K562 (cell line): Measurements from ENCODE around the gene ARHGAP8. TPM values are rescaled to one million over a fixed set of nuclear protein-coding genes. Genes with fewer than 3 reads are reported as not detected.

Experiments
- ATAC-seq: fragments of 200-7000 bp; cut with Tn5 transposase; 3 replicates; pipeline ENCODE4 v1.9.1; 2020; ENCODE audit warnings: moderate library complexity
- BruUV-seq: library from RNA; stranded (reverse); fragments of 400-500 nt; replicated peaks from 2 replicates; lab custom pipeline; 2021; lab: Mats Ljungman, UMichigan
- CTCF ChIA-PET: fragments of 300-600 bp; formaldehyde crosslinking; extraction: SDS; loops from one replicate; lab custom pipeline; 2021; ENCODE audit warnings: low intra/inter-chr PET ratio; lab: Yijun Ruan, JAX
- POLR2A ChIA-PET: fragments of 300-600, 350-650 bp; sonication (Branson Sonifier 250); formaldehyde crosslinking; extraction: SDS; loops from one replicate; lab custom pipeline; 2021; ENCODE audit warnings: antibody characterized with exemption, inconsistent platforms; lab: Yijun Ruan, JAX
- DNase-seq, 4 experiments: peaks; one replicate each; pipeline versions ENCODE4 v3.0.0 to v3.0.0-alpha.2; 2011 to 2018; ENCODE audit warnings: low spot score in 3 of 4, mixed read lengths in 3 of 4; ENCODE audit errors: extremely low read depth in 1 of 4
- FAIRE-seq: peaks from 2 replicates; lab custom pipeline; 2011; peaks lifted over from hg19 to GRCh38; lab: Jason Lieb, UNC
- H2AFZ ChIP-seq: 2 replicates; pipeline ENCODE4 v1.6.0; 2011; ENCODE audit warnings: low read depth, low read length, control low read depth, inconsistent platforms
- H3K27ac ChIP-seq: fragments of 200-600 bp; 3 replicates; pipeline ENCODE4 v1.8.0; 2011; ENCODE audit warnings: low read depth, mild to moderate bottlenecking, control low read depth, inconsistent platforms, low read length, moderate library complexity, mixed read lengths; ENCODE audit errors: extremely low read depth
- H3K27me3 ChIP-seq, 2 experiments: fragments of 300-600 bp in 1 of 2; 2 replicates in 1 of 2; 3 replicates in 1 of 2; pipeline versions ENCODE4 v1.6.0 to v1.8.0; 2011; ENCODE audit warnings: inconsistent platforms in 2 of 2, low read length in 2 of 2, mild to moderate bottlenecking in 1 of 2, mixed read lengths in 1 of 2, moderate library complexity in 1 of 2; ENCODE audit not compliant: control insufficient read depth in 2 of 2, insufficient read depth in 2 of 2
- H3K36me3 ChIP-seq: fragments of 300-600 bp; 3 replicates; pipeline ENCODE4 v1.8.0; 2011; ENCODE audit warnings: mild to moderate bottlenecking, low read length, inconsistent platforms; ENCODE audit not compliant: control insufficient read depth, insufficient read depth
- H3K4me1 ChIP-seq, 2 experiments: fragments of 200-600 bp in 1 of 2; replicated peaks in 1 of 2; 2 replicates in 1 of 2; 3 replicates in 1 of 2; pipeline versions ENCODE4 v1.5.1 to v1.8.0; 2011; ENCODE audit warnings: inconsistent platforms in 2 of 2, low read length in 2 of 2, mild to moderate bottlenecking in 1 of 2, mixed read lengths in 1 of 2, moderate library complexity in 1 of 2; ENCODE audit not compliant: control insufficient read depth in 2 of 2, insufficient read depth in 2 of 2
- H3K4me2 ChIP-seq: 2 replicates; pipeline ENCODE4 v1.6.1; 2011; ENCODE audit warnings: low read length, control low read depth, inconsistent platforms, mixed read lengths; ENCODE audit not compliant: insufficient read depth
- H3K4me3 ChIP-seq: fragments of 200-600 bp; sonication (generic), shearing (Covaris generic); 2 replicates; pipeline ENCODE4 v1.5.1; 2016; ENCODE audit warnings: control low read depth, inconsistent platforms
- H3K79me2 ChIP-seq: fragments of 200-600 bp; 3 replicates; pipeline ENCODE4 v1.8.0; 2011; ENCODE audit warnings: low read length, inconsistent platforms; ENCODE audit not compliant: control insufficient read depth, insufficient read depth
- H3K9ac ChIP-seq, 2 experiments: 2 replicates each; pipeline versions ENCODE4 v1.6.0 to v1.6.1; 2011; ENCODE audit warnings: low read depth in 2 of 2, low read length in 2 of 2, control low read depth in 1 of 2, inconsistent platforms in 1 of 2, mild to moderate bottlenecking in 1 of 2, mixed read lengths in 1 of 2; ENCODE audit not compliant: insufficient read depth in 1 of 2
- H3K9me1 ChIP-seq: one replicate; pipeline ENCODE4 v1.6.0; 2011; ENCODE audit warnings: inconsistent platforms, mild to moderate bottlenecking, low read length, moderate library complexity; ENCODE audit not compliant: control insufficient read depth, insufficient read depth
- H3K9me3 ChIP-seq: replicated peaks from 2 replicates; pipeline ENCODE4 v1.5.1; 2011; ENCODE audit warnings: low read depth, low read length, inconsistent platforms; ENCODE audit not compliant: control insufficient read depth, insufficient read depth
- H4K20me1 ChIP-seq: replicated peaks from 2 replicates; pipeline ENCODE4 v1.6.1; 2011; ENCODE audit warnings: low read length, inconsistent platforms, mixed read lengths; ENCODE audit not compliant: control insufficient read depth, insufficient read depth
- BRD9 ChIP-seq: fragments of 450-650 bp; IDR thresholded peaks from 2 replicates; pipeline ENCODE4 v1.6.1; 2018; ENCODE audit warnings: low read depth; ENCODE audit not compliant: partially characterized antibody
- CAMTA2 ChIP-seq: fragments of 250-450 bp; sonication (Bioruptor Pico); conservative IDR thresholded peaks from 2 replicates; pipeline ENCODE4 v1.5.1; 2022
- CEBPB ChIP-seq: fragments of 450-650 bp; IDR thresholded peaks from 2 replicates; pipeline ENCODE4 v1.6.1; 2016; ENCODE audit warnings: missing genetic modification characterization, missing compliant biosample characterization
- EP300 ChIP-seq: IDR thresholded peaks from 2 replicates; pipeline ENCODE4 v1.6.1; 2012; ENCODE audit warnings: low read length, improper control_type of control experiment
- HDGF ChIP-seq: fragments of 450-650 bp; IDR thresholded peaks from 2 replicates; pipeline ENCODE4 v1.6.1; 2016
- KAT7 ChIP-seq: sonication (generic); formaldehyde crosslinking; IDR thresholded peaks from 2 replicates; pipeline ENCODE4 v1.8.0; 2022; ENCODE audit warnings: missing genetic modification reagents, mild to moderate bottlenecking, borderline replicate concordance
- KLF6 ChIP-seq: fragments of 250-450 bp; sonication (Bioruptor Pico); IDR thresholded peaks from 2 replicates; pipeline ENCODE4 v1.4.0; 2020; ENCODE audit warnings: mild to moderate bottlenecking, moderate library complexity, borderline replicate concordance
- MCM7 ChIP-seq, 2 experiments: fragments of 450-650 bp; IDR thresholded peaks; 2 replicates each; pipeline ENCODE4 v1.6.1; 2016 to 2018
- MLLT1 ChIP-seq, 2 experiments: fragments of 450-650 bp; IDR thresholded peaks; 2 replicates each; pipeline ENCODE4 v1.6.1; 2016
- MXI1 ChIP-seq: IDR thresholded peaks from 2 replicates; pipeline ENCODE4 v1.6.1; 2011; ENCODE audit warnings: low read depth, mild to moderate bottlenecking, improper control_type of control experiment, low read length
- MYNN ChIP-seq, 2 experiments: sonication (generic); formaldehyde crosslinking in 1 of 2; IDR thresholded peaks; 2 replicates each; pipeline versions ENCODE4 v1.5.0 to v1.6.1; 2016 to 2020; ENCODE audit warnings: antibody characterized with exemption in 1 of 2, missing genetic modification reagents in 1 of 2
- NCOA2 ChIP-seq, 2 experiments: fragments of 450-650 bp; IDR thresholded peaks; 2 replicates each; pipeline ENCODE4 v1.6.1; 2018; ENCODE audit warnings: mild to moderate bottlenecking in 2 of 2, moderate library complexity in 1 of 2; ENCODE audit not compliant: partially characterized antibody in 2 of 2
- NFXL1 ChIP-seq: fragments of 450-650 bp; formaldehyde crosslinking; IDR thresholded peaks from 2 replicates; pipeline ENCODE4 v1.4.0; 2021; ENCODE audit warnings: mild to moderate bottlenecking
- NR3C1 ChIP-seq: sonication (generic); formaldehyde crosslinking; IDR thresholded peaks from 2 replicates; pipeline ENCODE4 v1.8.1; 2022; ENCODE audit warnings: missing genetic modification reagents
- PHB ChIP-seq: fragments of 250-450 bp; sonication (Bioruptor Pico); IDR thresholded peaks from 2 replicates; pipeline ENCODE4 v1.5.0; 2021
- PML ChIP-seq: IDR thresholded peaks from 2 replicates; pipeline ENCODE4 v1.6.1; 2012; ENCODE audit warnings: low read length, inconsistent platforms
- POU5F1 ChIP-seq: fragments of 150-350 bp; IDR thresholded peaks from 2 replicates; pipeline ENCODE4 v1.6.1; 2014; ENCODE audit warnings: borderline replicate concordance, low read length, low read depth, mild to moderate bottlenecking; ENCODE audit not compliant: partially characterized antibody
- SP1 ChIP-seq: sonication (generic); formaldehyde crosslinking; IDR thresholded peaks from 2 replicates; pipeline ENCODE4 v1.8.1; 2022; ENCODE audit warnings: mild to moderate bottlenecking, missing genetic modification reagents
- WGBS: fragments of 100-300 bp; shearing (Covaris generic); methylation state at CpG from one replicate; pipeline ENCODE4 v1.1.6; 2016; ENCODE audit warnings: low coverage, mixed read lengths; ENCODE audit not compliant: insufficient coverage; ENCODE audit errors: missing lambda C conversion rate; 5-methylcytosine and 5-hydroxymethylcytosine counted together
- in situ Hi-C: fragments of 300-500 bp; cut with MboI; formaldehyde crosslinking; loops from 4 replicates; pipeline ENCODE4 v1.15.0; 2018; ENCODE audit warnings: inconsistent platforms, mixed read lengths
- intact Hi-C: fragments of 100-400 bp; cut with micrococcal nuclease; formaldehyde crosslinking; loops from 2 replicates; pipeline ENCODE4 v1.14.2; 2022
- polyA plus RNA-seq, 8 experiments: library from polyadenylated mRNA; depleted of rRNA in 4 of 8; stranded (reverse) in 5 of 8; unstranded in 3 of 8; fragments of >200 nt; fragmentation: Nextera tagmentation in 2 of 8; fragmentation: Illumina TruSeq in 1 of 8; extraction: Ambion mirVana in 2 of 8; extraction: Trizol in 1 of 8; gene quantifications; 2 replicates each; pipeline versions ENCODE4 v1.2.1 to v1.2.3, GENCODE V29; 2011 to 2014; ENCODE audit warnings: inconsistent platforms in 1 of 8, missing spikeins in 1 of 8
- total RNA-seq, 7 experiments: library from RNA; depleted of rRNA in 6 of 7; stranded (reverse); fragments of >200 nt in 6 of 7; fragmentation: Illumina TruSeq in 2 of 7; extraction: Trizol in 2 of 7; gene quantifications; 2 replicates each; pipeline versions ENCODE4 v1.2.1 to v1.2.3, GENCODE V29; 2011 to 2021; ENCODE audit warnings: low replicate concordance in 1 of 7

Gene ARHGAP8
- total and polyA plus RNA-seq, 9 of the 15 experiments (the other 6 are each of a cell fraction or from before 2014, with no cell fraction given) = 0.15 to 2.2 (median 0.62) TPM

GRCh38 chr22:44847892-44848291 is 95.5 kb downstream of the ARHGAP8 start:
- no peak for FAIRE-seq
- Histone ChIP-seq H3K36me3 (no peaks in the 10 kb centered on the region), H3K9me1 (no peaks in the 10 kb centered on the region), H3K27ac (no peak overlapping the region), H3K4me3 (no peak overlapping the region), H3K9me3 (no peaks in the 10 kb centered on the region), H3K4me1 (no peaks in the 10 kb centered on the region; a peak in 1 of 5 replicates), H3K27me3 (peaks cover 0 to 23% of the 10 kb centered on the region in 2 experiments; a peak in 2 of 5 replicates), H2AFZ (no peak overlapping the region), H3K9ac (no peak overlapping the region), H3K79me2 (no peaks in the 10 kb centered on the region), H4K20me1 (0 out of 2 replicates have a peak, but pooled peaks cover 3% of the 10 kb centered on the region), H3K4me2 (no peak overlapping the region)
- 5% methylated on average over 13 of the region's 18 CpGs for WGBS
- CTCF ChIA-PET = no interaction called here
- ATAC-seq = no peak
- in situ Hi-C loops = no loop called here
- no peak for TF ChIP-seq MXI1
- no peak for TF ChIP-seq HDGF
- TF ChIP-seq MYNN (IDR thresholded peaks at IDR 0.05) = no peak
- no peak for TF ChIP-seq MYNN (CRISPR knock-in tag; IDR thresholded peaks at IDR 0.05)
- TF ChIP-seq EP300 = no peak
- no peak for TF ChIP-seq SP1 (CRISPR knock-in tag)
- no peak for TF ChIP-seq KLF6
- no peak for TF ChIP-seq MCM7 (IDR thresholded peaks at IDR 0.05)
- no peak for TF ChIP-seq CAMTA2
- no peak for TF ChIP-seq BRD9
- TF ChIP-seq POU5F1 = no peak
- TF ChIP-seq KAT7 (CRISPR knock-in tag) = no peak
- TF ChIP-seq NR3C1 (CRISPR knock-in tag) = no peak
- TF ChIP-seq CEBPB = no peak
- no peak for TF ChIP-seq NCOA2 (IDR thresholded peaks at IDR 0.05; ENCODE audit: partially characterized antibody in 2 of 2)
- no peak for TF ChIP-seq MLLT1 (IDR thresholded peaks at IDR 0.05)
- no peak for TF ChIP-seq PML
- TF ChIP-seq NFXL1 (CRISPR knock-in tag) = no peak
- no peak for TF ChIP-seq PHB (CRISPR knock-in tag)
- no peak for DNase-seq
- intact Hi-C loops = no loop called here
- no TSS peak for BruUV-seq
- POLR2A ChIA-PET = no interaction called here
